ENCODE data around the gene ZKSCAN1. TPM values are rescaled to one million over a fixed set of nuclear protein-coding genes. Genes with fewer than 3 reads are reported as not detected.

Gene ZKSCAN1
- total RNA-seq, 1 experiment from 2014 or later, result 15.9 TPM

- no peak for DNase-seq (ENCODE audit: low read depth)
These were observed 20.5 kb downstream of the ZKSCAN1 start for GRCh38 chr7:100035876-100036275.

GRCh38 chr7:100038326-100038725, 22.9 kb downstream of the ZKSCAN1 start:
- no peak for DNase-seq (ENCODE audit: low read depth)

- no peak for DNase-seq (ENCODE audit: low read depth)
These were observed 25.2 kb downstream of the ZKSCAN1 start for GRCh38 chr7:100040575-100040974.

- DNase-seq (ENCODE audit: low read depth), result no peak
These were observed 29.3 kb downstream of the ZKSCAN1 start for GRCh38 chr7:100044718-100045117.

- DNase-seq (ENCODE audit: low read depth), result no peak
These were observed 33.3 kb downstream of the ZKSCAN1 start for GRCh38 chr7:100048680-100049079.

- DNase-seq (ENCODE audit: low read depth), result peak; percentile 80
These were observed 34.3 kb downstream of the ZKSCAN1 start, which contains the start of gene ZSCAN21 for GRCh38 chr7:100049441-100050291. TSS of gene ZSCAN21 (plus strand) at chr7:100049774. CDS start at chr7:100057007, 7,233 bp downstream.

- no peak for DNase-seq (ENCODE audit: low read depth)
These were observed 36.2 kb downstream of the ZKSCAN1 start for GRCh38 chr7:100051611-100052010.

GRCh38 chr7:100053215-100053614, 37.8 kb downstream of the ZKSCAN1 start:
- DNase-seq (ENCODE audit: low read depth), result peak; percentile 65

- DNase-seq (ENCODE audit: low read depth), result no peak
These were observed 41.6 kb downstream of the ZKSCAN1 start for GRCh38 chr7:100057006-100057405.

GRCh38 chr7:100059251-100059739, 43.9 kb downstream of the ZKSCAN1 start:
- no peak for DNase-seq (ENCODE audit: low read depth)

GRCh38 chr7:100061518-100062193, 46.3 kb downstream of the ZKSCAN1 start:
- DNase-seq (ENCODE audit: low read depth), result no peak

- DNase-seq (ENCODE audit: low read depth), result no peak
These were observed 48.0 kb downstream of the ZKSCAN1 start for GRCh38 chr7:100063376-100063775.

- no peak for DNase-seq (ENCODE audit: low read depth)
These were observed 48.8 kb downstream of the ZKSCAN1 start for GRCh38 chr7:100064162-100064561.

GRCh38 chr7:100065452-100066186, 50.2 kb downstream of the ZKSCAN1 start:
- peak; percentile 66 for DNase-seq (ENCODE audit: low read depth)

- no peak for DNase-seq (ENCODE audit: low read depth)
These were observed 51.6 kb downstream of the ZKSCAN1 start for GRCh38 chr7:100066953-100067352.

GRCh38 chr7:100069991-100070390, 54.6 kb downstream of the ZKSCAN1 start:
- no peak for DNase-seq (ENCODE audit: low read depth)

GRCh38 chr7:100071018-100071723, 55.8 kb downstream of the ZKSCAN1 start:
- no peak for DNase-seq (ENCODE audit: low read depth)

- no peak for DNase-seq (ENCODE audit: low read depth)
These were observed 57.1 kb downstream of the ZKSCAN1 start for GRCh38 chr7:100072462-100072861.

- DNase-seq (ENCODE audit: low read depth), result no peak
These were observed 59.4 kb downstream of the ZKSCAN1 start for GRCh38 chr7:100074841-100075240.

- DNase-seq (ENCODE audit: low read depth), result no peak
These were observed 60.0 kb downstream of the ZKSCAN1 start for GRCh38 chr7:100075418-100075817.

- DNase-seq (ENCODE audit: low read depth), result no peak
These were observed 61.8 kb downstream of the ZKSCAN1 start for GRCh38 chr7:100077205-100077604.
